SIG-M5 (cell line): ENCODE results near the gene ZNF714.

Source experiments
- DNase-seq: peaks from one replicate; lab custom pipeline; 2025; lab: John Stamatoyannopoulos, UW

The ZNF714 gene

GRCh38 chr19:21082011-21082975 lies at the start of gene ZNF714:
ZNF714 (plus strand) TSS chr19:21082203; CDS start chr19:21098269, 16,066 bp downstream.
- DNase-seq: peak; percentile 64

GRCh38 chr19:21045028-21045427 lies 37.0 kb upstream of the ZNF714 start:
- DNase-seq: no peak

- no peak for DNase-seq
Observed at GRCh38 chr19:21046489-21046888, 35.5 kb upstream of the ZNF714 start.

DNA sequence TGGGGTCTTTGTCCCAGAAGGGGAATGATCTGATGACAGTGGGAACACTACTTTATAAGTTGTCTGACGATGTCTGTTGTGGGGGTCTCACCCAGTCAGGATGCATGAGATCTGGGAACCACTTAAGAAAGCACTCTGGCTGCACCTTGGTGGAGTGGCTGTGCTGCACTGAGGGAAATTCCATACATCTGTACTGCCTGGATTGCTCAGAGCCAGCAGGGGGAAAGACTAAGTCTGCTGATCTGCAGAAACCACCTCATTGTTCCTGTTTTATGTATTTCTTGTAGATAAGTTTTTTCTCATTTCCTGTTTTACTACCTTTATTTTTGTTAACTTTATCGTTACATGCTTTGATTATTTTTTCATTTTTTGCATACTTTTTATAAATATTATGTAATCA lies 34.3 kb upstream of the ZNF714 start:
- no peak for DNase-seq

- DNase-seq: no peak
Observed at GRCh38 chr19:21052902-21053301, 29.1 kb upstream of the ZNF714 start.

- no peak for DNase-seq
Observed at GRCh38 chr19:21065336-21065735, 16.7 kb upstream of the ZNF714 start.

DNA sequence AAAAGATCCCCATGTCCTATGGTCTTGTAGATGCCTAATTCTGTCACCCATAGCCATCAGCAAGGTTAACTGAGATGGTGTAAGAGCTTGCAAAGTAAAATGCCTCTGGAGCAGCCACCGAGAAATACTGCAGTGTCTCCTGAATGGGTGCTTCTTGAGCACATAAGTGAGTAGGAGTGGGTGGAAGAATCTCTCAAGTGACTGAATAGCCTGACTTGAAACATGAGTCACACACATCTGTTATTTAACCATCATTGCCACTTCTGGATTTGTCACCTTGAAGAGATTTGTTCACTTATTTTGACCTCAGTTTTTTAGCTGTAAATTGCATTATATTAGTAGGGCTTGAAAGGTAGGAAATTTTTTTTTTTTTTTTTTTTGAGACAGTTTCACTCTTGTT lies 2.3 kb downstream of the ZNF714 start:
- DNase-seq: no peak

DNA sequence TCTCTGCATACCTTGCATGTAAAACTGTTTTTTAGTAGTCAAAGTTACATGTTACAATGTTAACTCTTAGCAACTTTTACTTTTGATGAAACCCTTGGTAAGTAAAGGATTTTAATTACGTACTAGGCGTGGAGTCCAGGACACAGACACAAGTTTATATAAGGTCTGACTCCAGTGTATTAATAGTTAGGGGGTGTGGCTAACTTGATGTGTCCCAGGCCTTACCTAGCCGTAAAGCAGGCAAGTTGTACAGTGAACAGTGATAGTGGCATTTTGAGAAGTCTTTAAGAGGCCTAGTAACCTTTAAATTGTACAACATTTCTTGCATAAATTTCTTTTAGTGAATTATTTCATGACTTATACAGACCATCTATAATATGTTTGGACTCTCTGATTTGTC lies 5.9 kb downstream of the ZNF714 start:
- no peak for DNase-seq

DNA sequence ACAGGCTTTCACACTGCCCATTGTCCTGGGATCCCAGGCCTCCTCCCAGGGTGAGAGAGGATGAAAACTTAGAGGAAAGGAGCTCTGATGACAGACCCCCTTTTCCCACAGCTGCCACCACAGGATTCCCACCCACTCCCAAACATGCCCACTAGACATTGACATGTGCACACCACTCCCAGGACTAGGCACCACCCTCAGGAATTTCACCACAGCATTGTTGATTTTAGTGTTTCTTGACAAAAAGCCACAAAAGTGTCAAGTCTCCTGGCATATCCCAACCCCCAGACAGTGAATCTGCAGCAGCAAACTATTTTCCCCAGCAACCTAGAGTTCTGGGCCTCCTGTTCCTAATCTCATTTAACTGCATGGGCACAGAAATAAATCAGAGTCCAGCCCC lies 10.1 kb downstream of the ZNF714 start:
- DNase-seq: no peak

- DNase-seq: no peak
Observed at GRCh38 chr19:21094347-21095025, 12.5 kb downstream of the ZNF714 start.

DNA sequence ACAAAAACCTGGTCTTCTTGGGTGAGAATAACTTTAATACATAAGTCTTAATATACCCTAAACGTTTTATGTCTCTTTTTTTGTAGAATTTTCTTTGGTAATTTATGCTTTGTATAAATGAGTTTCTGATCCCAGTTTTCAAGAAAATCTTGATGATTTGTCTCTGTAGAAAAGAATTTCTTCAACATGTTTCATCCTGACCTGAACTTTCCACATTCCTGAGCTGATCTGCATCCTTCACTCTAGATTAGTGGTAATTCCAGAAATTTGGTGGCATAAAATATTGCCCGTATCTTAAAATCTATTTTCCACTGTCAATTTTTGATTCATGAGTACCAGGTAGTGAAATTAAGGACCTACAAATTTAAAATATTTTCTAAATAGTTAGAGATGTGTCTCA lies 16.3 kb downstream of the ZNF714 start:
- no peak for DNase-seq

DNA sequence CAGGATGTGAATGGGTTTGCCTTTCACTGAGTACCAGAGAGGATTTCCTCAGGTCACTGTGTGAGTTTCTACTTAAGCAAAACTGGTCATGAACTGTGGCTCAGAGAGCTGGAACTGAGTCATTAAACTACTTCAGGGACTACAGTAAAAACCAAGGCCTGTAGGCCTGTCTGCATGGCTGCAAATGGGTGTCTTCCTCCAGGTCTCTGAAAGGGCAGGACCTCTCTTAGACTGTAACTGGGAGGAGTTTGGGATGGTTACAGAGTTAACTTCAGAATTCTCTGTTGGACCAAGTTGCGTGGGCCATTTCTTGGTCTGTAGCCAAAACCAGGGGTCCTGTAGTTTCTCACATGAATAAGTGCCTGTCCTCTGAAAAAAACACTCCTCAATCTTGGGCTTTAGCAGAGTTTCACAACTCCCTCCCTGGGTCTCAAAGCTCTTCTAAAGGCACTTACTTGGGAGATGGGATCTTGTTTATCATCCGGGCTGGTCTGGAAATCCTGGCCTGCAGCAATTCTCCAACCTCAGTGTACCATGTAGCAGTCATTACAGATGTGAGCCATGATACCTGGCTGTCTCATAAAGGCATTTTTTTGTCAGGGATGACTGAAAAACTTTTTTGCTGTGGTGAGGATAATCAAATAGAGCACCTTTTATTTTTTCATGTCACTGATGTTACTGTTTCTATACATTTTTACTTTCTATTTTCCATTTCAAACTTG lies 19.7 kb downstream of the ZNF714 start:
- DNase-seq: no peak

GRCh38 chr19:21109116-21109515 lies 27.1 kb downstream of the ZNF714 start:
- no peak for DNase-seq

DNA sequence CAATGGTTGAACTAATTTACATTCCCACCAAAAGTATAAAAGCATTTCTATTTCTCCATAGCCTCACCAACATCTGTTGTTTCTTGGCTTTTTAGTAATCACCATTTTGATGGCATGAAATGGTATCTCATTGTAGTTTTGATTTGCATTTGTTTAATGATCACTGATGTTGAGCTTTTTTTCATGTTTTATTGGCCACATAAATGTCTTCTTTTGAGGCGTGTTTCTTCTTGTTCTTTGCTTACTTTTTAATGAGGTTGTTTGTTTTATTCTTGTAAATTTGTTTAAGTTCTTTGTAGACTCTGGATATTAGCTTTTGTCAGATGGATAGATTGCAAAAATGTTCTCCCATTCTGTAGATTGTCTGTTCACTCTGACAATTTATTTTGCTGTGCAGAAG lies 28.2 kb downstream of the ZNF714 start:
- DNase-seq: no peak

- DNase-seq: no peak
Observed at GRCh38 chr19:21115430-21115829, 33.4 kb downstream of the ZNF714 start.

GRCh38 chr19:21117041-21117907 lies 35.3 kb downstream of the ZNF714 start:
- DNase-seq: no peak

DNA sequence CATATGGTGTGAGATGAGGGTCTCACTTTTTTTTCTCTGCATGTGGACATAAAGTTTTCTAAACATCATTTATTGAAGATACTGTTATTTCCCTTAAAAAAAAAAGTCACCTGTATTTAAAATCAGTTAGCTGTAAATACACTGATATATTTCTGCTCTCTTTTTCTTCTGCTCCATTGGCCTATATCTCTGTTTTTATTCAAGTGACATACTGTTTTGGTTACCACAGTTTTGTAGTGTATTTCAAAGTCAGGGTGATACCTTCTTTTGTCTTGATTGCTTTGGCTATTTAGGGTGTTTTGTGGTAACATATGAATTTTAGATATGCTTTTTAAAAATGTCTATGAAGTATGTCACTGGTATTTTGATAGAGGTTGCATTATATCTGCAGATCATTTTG lies 44.1 kb downstream of the ZNF714 start:
- DNase-seq: no peak

GRCh38 chr19:21127001-21127400 lies 45.0 kb downstream of the ZNF714 start:
- no peak for DNase-seq

DNA sequence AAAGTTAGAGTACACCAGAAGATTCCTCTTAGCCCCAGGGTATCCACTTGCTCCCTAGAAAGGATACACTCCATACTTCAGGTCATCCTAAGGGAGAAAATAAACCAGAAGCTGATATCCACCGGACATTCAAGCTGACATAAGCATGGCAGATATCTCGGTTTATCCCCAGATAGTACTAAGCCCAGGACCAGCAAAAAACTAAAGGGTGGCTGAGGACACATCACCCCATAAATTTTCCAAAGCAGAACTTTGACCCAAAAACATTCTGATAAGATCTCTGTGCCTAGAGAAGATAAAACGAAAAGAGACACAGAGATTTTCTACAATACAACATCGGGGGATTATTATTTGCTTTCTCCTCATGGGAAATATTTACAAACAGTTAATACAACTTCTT lies 45.9 kb downstream of the ZNF714 start:
- no peak for DNase-seq

GRCh38 chr19:21128901-21129698 lies 47.1 kb downstream of the ZNF714 start:
- no peak for DNase-seq
